D341Med (cell line): Measurements from ENCODE around the gene CTXN3.

Experiments used
- DNase-seq: peaks from one replicate; pipeline ENCODE4 v3.0.0; 2012; ENCODE audit warnings: low spot score

The CTXN3 gene

DNA sequence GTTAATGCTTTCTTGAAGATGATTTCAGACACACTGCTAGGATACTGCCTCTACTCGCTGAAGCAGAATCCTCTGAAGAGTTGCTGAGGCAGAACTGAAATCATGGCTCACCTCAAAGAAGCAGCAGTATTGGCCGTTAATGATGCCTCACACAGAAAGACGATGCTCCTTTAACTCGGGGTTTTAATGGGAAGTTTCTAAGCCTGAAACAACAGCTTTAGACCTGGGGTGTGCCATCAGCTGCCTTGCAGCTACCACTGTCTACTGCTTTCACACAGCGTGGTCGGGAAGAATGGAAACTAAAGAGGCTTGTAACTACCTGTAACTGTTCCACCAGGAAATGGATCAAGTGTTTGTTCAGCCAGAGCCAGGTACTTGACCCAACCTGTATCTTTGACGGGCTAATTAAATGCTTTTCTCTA lies at the start of gene CTXN3:
TSS of gene CTXN3 (plus strand) at position 65 of the 422 bp plus-strand sequence. CDS start 8,440 bp downstream, outside the sequence.
- no peak for DNase-seq

DNA sequence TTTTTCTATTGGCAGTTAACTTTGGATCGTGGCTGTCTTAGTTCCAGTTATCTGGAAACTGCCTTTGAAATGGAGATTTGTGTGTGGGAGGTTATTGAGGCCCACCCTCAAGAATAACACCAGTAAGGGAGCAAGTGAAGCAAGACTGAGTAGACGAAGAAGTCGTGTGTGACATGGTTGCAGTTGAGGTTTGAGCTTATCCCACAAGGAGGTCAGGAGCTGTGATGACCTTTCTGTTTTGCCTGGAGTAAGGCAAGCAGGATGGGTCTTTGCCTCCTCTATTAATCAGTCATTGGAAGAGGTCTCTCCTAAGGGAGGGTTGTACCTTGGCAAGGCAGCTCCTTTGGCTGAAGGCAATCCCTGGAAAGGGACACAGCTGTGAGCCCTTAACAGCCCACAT lies 49.6 kb upstream of the CTXN3 start:
- no peak for DNase-seq

DNA sequence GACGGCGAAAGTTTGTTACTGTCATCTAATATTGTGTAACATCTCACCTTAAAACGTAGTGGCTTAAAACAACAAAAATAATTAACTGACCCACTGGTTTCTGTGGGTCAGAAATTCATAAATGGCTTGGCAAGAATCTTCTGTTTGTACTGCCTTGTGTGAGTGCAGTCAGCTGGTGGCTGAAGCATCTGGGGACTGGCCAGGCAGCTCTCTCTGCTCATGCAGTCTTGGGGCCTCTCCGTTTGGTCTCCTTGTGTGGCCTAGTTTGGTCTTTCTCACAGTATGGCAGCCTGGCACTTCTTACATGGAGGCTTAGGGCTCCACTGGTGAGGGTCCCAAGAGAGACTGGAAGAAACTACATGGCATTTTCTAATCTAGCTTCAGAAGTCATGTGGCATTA lies 49.0 kb upstream of the CTXN3 start:
- DNase-seq = no peak

DNA sequence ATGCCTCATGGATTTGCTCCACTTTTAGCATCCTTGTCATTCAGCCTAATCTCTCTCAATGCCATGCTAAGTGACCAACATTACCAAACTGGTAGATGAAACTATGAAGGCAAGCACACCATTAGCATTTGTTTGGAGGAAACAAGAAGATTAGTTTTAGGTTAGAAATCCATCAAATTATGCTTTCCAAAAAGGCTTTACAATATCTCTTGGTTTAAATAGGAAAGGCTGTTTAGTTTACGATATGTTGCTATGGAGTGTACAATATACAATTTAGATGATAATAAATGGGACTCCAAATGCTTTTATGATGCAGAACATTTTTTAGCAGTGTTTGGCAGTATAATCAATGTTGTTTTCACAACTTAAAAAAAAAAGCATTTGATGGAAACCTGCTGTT lies 47.8 kb upstream of the CTXN3 start:
- no peak for DNase-seq

DNA sequence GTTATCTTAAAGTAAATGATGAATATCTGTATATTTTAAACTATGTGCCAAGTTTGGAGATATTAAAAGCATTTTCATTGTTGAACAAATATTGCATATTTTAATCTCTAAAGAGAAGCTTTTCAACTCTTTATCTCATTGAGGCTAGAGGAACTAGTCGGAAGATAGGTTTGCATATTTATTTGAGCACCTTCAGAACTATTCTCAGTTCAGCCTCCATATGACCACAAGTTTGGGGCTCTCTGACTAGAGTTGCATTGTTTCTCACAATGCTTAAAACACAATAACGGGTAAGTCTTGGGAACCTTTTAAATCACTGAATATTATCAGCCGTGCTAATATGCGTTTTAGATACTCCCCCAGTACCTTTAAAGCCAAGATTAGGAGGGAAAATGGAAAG lies 47.3 kb upstream of the CTXN3 start:
- DNase-seq = no peak

DNA sequence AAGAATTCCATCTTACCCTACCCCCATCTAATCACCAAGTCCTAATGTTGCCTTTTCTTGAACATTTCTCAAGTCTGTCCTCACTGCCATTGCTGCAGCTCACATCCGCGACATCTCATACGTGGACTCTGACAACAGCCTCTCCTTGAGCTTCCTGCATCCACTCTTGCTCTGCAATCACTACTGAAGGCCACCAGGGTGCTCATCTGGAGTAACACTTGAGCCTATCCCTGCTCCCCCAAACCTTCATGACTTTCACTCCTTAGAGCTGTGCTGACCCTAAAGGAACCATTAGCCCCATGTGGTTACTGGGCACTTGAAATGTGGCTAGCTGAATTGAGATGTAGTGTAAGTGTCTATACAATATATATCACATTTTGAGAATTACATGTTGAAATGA lies 46.4 kb upstream of the CTXN3 start:
- DNase-seq = no peak

DNA sequence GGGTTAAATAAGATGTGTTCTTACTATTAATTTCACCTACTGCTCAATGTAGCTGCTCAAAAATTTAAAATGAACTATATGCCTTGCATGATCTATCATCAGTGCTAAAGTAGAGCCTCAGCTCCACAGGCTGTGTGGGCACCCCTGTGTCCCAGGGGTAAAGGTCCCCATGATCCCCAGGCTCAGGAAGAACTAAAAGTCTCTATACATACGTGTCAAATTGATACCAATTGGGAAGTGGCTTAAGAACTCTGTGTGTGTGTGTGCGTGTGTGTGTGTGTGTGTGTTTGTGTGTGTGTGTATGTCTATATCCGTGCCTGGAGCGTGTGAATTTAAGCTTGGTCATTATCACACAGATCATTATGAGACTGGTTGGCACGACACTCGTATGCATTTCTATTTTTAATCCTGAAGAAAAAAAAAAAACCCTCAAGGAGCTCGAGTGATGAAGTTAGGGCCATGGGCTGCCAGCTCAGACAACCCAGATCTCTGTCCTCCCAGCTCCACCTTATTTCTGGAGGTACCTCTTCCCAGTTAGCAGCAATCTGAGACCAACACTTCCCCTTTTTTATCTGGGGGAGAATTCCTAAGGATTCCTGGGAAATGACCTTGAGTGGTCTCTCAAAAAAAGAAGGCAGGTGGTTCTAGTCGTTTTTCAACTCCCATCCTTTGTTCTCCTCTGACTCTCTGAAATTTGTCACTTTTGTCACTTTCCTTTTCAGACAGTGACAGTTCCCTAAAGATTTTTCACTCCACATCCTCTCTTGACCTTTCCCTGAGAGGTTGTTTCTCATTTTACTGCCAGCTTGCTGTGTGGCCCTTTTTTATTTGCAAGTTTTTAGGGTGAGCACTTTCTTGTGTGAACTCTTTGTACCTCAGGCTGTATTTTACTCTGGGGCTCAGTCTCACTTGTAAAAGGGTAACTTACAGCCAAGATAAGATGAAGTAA lies 45.7 kb upstream of the CTXN3 start:
- DNase-seq = no peak

DNA sequence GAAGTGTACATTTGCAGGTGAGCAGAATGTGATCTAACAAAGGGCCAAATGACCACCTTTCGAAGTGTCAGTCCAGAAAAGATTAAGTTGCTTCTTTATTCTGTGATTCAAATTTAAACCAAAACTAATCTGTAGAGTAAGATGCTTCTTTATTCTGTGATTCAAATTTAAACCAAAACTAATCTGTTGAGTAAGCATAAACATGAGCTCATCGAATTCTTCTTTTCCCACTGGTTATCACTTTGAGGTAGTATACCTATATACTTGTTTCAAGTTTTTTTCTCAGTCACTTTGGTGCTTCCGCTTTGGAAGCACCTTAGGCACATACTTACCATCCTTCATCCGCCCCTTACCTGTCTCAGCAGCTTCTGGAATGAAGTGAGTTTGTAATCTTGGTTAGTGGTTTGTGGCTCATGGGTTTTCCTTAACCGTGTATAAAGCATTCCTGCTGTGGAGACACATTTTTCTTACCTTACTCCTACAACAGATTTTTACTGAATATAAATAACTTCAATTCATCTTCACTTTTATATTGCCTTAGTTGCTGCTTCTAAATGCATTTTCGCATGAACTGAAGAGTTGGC lies 40.7 kb upstream of the CTXN3 start:
- DNase-seq = no peak

DNA sequence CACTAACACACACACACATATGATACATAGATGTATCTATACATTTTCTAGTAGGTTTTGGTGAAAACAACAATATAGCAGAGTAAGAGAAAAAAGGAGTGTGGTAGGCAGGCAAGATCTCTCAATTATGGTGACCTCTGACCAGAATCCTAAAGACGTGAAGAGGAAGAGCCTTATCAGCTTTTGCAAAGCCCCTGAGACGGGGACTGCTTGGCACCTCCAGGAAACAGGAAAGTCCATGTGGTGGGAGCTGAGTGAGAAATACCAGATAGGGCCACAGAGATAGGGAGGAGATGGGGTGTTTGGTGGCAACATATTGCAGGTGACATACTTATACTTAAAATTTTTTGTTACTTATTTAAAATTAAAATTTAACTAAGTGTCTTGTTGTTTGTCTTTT lies 39.9 kb upstream of the CTXN3 start:
- DNase-seq = no peak

DNA sequence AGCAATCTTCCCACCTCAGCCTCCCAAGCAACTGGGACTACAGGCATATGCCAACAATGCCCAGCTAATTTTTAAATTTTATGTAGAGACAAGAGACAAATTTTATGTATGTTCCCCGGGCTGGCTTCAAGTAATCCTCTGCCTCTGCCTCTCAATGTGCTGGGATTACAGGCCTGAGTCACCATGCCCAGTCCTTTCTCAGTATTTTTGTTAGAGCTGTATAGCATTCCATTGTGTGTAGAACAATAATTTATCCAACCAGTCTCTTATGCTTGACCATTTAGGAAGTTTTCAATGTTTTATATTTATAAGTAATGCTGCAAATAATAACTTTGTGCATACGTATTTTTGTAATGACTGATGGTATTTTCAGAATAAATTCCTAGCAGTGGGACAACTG lies 38.9 kb upstream of the CTXN3 start:
- DNase-seq = no peak

DNA sequence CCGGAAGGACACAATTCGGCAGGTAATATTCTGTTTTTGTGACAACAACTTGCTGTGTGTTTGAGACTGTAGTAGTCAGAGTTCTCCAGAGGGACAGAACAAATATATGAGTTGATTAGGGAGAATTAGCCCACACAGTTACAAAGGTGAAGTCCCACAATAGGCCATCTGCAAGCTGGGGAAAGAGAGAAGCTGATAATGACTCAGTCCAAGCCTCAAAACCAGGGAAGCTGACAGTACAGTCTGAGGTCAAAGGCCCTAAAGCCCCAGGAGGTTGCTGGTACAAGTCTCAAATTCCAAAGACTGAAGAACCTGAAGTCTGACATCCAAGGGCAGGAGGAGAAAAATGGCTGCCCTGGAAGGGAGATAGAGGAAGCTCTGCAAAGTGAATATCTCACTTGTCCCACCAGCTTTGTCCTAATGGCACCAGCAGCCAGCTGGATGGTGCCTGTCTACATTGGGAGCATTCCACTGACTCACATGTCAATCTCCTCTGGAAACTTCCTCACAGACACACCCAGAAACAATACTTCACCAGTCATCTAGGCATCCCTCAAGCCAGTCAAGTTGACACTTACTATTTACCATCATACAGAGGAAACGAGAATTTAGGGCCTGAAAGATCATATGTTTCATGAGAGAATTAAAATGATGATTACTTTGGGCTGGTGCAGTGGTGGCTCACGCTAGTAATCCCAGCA lies 36.3 kb upstream of the CTXN3 start:
- no peak for DNase-seq

DNA sequence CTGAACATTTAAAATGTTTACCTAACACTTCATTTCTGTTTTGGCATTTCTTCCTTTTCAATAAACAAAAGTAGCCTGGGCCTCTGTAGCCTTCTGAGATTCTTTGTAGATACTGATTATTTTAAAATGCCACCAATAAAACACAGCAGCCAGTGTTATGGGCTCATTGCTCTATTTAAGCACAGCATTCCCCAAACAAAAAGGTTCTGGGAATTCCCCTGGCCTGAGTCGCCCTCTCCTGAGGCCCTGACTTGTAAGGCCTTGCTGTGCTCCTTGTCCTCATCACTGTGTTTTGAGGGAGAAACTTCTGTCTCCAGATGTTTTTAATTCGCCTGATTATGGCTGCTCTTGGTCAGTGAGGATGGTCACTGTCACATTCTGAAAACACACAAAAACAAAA lies 33.0 kb upstream of the CTXN3 start:
- no peak for DNase-seq

DNA sequence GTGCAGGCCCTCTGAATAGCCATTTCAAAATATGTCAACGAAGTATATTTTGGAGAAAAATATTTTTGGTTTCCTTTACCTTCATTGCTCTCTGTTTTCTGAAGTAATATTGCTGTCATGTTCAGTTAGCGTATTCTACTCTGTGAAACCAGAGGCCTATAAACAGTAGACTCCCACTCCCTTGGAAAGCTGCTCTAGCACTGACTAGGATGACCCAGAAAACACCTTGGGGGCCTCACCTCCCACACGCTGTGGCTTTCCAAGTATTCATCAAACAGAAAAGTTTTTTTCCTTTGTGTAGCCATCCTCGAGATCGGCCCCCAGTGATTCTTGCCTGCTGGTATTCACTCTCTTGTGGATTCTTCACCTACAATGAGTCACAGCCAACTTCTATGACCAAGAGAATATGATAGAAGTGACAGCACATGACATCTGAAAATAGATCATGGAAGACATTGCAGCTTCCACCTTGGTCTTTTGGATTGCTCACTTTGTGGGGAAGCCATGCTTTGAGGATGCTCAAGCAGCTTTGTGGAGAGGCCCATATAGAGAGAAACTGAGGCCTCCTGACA lies 28.9 kb upstream of the CTXN3 start:
- no peak for DNase-seq

DNA sequence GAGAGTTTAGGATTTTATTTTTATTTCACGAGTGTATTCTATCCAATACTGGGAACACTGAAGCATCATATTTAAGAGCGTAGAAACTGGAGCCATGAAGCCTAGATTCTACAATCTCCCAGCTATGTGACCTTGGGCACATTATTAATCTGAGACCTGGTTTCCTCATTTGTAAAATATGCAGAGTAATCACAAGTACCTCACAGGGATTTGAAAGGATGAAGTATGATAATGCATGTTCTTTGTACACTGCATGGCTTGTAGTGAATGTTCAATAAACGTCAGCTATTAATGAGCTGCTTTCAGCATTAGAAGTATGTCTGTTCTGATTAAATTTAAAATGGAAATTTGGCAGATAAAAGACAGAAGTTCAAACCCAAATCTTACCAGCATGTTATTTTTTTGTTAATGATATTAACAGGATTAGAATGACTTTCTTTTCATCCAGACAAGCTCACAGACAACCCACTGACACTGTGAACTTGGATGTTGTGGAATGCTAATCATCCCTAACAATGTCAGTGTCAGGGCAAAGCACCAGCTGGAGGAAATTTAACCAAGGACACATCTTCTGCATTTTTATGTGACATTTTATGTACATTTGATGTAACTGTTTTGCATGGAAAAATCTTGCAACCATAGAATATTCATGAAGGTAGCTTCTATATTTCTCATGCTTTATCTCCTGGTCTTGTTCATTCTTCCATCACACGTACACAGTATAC lies 27.1 kb upstream of the CTXN3 start:
- DNase-seq = no peak

DNA sequence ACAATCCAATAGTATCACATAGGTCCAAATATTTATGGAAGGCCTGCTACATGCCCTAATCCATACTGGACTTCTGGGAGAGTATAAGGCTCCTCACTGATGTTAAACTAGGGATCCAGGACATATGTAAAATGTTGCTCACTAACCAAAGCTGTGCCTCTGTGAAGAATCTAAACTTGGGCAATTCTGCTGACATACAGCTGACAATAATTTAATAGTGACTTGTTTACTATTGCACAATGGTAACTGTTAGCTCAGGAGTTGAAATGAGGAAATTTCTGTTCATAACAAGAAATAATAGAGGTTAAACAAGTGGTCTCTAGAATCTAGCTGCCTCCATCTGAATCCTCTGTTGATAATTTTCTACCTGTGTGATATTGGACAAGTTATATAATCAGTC lies 14.9 kb upstream of the CTXN3 start:
- no peak for DNase-seq

DNA sequence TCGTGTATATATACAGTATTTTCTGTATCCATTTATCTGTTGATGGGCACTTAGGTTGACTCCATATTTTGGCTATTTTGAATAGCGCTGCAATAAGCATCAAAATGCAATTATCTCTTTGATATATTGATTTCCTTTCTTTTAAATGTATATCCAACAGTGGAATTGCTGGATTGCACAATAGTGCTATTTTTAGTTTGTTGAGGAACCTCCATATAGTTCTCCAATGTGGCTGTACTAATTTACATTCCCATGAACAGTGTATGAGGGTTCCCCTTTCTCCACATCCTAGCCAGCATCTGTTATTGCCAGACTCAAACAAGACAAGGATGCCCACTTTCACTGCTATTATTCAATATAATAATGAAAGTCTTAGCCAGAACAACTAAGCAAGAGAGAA lies 9.1 kb upstream of the CTXN3 start:
- DNase-seq = no peak

DNA sequence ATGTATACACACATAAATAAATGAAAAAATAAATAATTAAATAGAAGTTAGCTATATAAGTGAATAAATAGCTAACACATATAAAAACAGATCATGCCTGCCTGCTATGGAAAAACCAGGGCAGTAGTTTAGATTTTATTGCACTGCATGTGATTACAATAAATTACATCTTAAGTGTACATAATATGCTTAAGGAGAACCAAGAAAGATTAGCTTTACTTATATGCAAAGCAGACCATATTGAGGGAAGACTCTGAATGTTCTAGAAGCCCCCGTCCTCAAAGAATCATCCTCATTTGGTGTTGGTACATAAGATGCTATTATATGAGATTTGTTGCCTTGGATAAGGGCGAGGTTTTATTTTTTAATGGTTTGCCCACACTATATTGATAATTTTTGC lies 5.9 kb upstream of the CTXN3 start:
- DNase-seq = no peak

DNA sequence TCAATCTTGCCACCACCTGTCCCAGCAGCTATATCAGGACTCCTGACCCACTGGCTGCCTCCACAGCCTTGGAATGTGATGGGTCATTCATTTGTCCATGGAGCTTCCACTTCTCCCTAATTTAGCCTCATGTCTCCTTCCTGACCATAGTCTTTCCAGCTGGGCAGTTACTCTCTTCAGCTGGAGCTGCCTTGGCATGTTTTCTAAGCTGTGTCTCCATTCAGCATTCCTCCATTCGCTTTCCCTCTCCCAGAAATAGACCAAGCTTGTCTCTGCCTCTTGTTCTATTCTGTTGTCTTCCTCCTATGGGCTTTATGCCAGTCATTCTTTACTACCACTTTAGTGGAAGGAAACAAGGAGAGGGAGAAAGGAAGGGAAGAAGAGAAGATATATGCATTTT lies 5.3 kb upstream of the CTXN3 start:
- no peak for DNase-seq

DNA sequence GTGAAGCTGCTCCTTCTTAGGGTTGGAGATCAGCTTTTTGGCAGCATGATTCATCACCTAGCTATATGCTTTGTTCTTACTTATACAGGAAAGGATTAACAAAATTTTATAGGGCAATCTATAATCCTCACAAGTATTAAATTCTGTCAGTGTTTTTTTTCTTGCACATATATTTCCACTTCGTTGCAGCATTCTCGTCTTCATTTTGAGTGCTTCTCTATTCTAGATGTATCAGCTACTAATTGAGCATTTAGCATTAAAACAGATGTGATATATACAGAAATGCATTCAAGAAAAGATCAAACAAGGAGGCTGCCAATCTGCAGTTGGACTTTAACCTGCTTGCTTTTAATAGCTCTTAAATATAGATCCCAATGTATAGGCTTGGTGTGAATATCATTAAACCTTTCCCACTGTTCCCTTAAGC lies 3.6 kb upstream of the CTXN3 start:
- DNase-seq = no peak

DNA sequence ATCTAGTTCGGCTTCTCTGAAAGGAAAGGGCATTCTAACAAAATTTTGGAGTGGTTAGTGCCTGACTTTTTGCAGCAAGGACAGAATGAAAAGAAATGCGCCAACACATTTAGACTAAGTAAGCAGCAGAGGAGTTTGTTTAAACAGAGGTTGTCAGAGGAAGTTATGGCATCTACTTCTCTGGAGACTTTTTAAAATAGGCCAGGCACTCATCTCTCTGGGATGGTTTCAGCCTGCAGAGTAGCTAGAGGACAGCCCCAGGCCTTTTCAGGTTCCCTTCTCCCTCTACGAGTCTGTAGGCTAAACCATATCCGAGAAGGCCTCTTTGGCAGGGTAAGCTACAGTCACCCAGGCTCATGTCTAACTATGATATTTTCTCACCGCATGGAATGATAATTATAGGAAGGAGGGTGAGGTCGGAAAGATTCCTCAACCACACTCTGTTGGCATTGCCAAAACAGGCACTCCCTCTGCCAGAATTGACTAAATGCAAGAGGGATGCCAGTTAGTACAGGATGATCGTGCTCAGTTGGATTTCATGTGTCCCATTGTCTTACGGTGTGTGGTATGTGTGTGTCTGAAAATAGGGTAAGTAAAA lies 1.4 kb upstream of the CTXN3 start:
- DNase-seq = no peak

DNA sequence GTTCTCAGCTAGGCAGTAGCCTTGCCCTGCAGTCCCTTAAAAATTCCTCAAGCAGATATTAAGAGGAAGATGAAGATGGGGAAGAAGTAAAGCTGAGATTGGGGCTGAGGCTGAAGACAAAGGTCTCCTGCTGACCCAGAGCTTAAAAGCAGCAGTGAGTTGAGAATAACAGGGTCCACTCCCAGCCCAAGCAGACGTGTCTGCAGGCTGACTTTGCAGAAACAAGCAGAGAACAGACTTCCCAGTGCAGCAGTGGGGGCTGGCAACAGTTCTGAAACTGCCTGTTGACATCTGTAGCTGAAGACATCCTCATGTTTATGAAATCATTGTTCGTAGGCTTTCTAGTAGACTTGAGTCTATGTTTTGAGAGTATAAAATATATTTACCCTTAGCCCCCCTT lies 1.1 kb downstream of the CTXN3 start:
- DNase-seq = no peak

DNA sequence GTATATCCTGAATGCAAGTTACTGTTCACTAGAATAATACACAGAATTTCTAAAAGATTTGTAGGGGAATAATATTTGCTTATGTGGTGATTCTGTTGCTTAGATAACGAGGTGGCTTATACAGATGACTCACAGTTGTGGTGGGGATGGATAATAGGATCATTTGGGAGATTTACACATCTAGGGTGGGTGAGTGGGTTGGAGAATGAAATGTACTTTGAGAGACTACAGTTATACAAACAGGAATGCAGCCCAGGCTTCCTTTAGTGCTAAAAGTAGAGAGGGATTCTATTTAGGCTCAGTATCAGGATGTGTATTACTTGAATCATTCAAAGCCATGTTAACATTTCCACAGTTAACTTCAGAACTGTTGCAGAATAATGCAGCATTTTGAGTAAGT lies 1.8 kb downstream of the CTXN3 start:
- no peak for DNase-seq
